ENCODE measurements around the gene MRPL23. TPM values are rescaled to one million over a fixed set of nuclear protein-coding genes. Genes with fewer than 3 reads are reported as not detected.

The MRPL23 gene
- total RNA-seq, 2 donors from 2014 or later, result 40.2 to 83.4 TPM

- WGBS, 2 donors, result 85 to 90% methylated on average over 31 of the region's 31 CpGs
Measured at GRCh38 chr11:1913271-1914060, 33.7 kb upstream of the MRPL23 start.

DNA sequence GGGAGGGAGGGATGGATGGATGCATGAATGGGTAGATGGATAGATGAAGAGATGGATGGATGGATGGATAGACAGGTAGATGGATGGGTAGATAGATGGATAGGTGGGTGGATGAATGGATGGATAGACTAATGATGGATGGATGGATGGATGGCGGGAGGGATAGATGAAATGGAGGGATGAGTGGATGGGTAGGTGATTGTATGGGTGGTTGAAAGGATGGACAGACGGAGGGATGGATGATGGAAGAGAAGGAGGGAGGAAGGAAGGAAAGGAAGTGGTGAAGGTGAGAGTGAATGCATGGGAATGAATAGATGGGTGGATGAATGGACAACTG, 31.4 kb upstream of the MRPL23 start:
- no peak for ATAC-seq

More at GRCh38 chr11:1913271-1914060, 33.7 kb upstream of the MRPL23 start:
- DNase-seq (no peak), ATAC-seq (no peak)
- no peak overlapping the region for H3K4me3 ChIP-seq
- no peaks in the 10 kb centered on the region for H3K36me3 ChIP-seq (replicated peaks in 1 of 2; ENCODE audit: insufficient read depth in 1 of 2, low read depth in 2 of 2)
- H3K9me3 ChIP-seq, result no peaks in the 10 kb centered on the region
- intact Hi-C loops (cut with DNase I), result loop anchor here (2.0 kb wide), 1 partner anchor 23 kb away; no protein-coding TSS in a partner anchor
- no peaks in the 10 kb centered on the region for H3K4me1 ChIP-seq
- no peak overlapping the region for H3K27ac ChIP-seq
- no peaks in the 10 kb centered on the region for H3K27me3 ChIP-seq
- TF ChIP-seq POLR2A (IDR thresholded peaks at IDR 0.05) (no peak), CTCF (IDR thresholded peaks at IDR 0.05) (no peak)

GRCh38 chr11:1916132-1916985, 30.8 kb upstream of the MRPL23 start:
- no peaks in the 10 kb centered on the region for H3K27me3 ChIP-seq
- TF ChIP-seq CTCF (IDR thresholded peaks at IDR 0.05), result no peak
- no peaks in the 10 kb centered on the region for H3K4me1 ChIP-seq
- H3K27ac ChIP-seq, result no peak overlapping the region
- H3K9me3 ChIP-seq, result no peaks in the 10 kb centered on the region
- intact Hi-C loops (cut with DNase I), result loop anchor here (1.0 kb wide), 1 partner anchor 23 kb away; no protein-coding TSS in a partner anchor
- H3K4me3 ChIP-seq, result no peak overlapping the region
- no peaks in the 10 kb centered on the region for H3K36me3 ChIP-seq (replicated peaks in 1 of 2; ENCODE audit: insufficient read depth in 1 of 2, low read depth in 2 of 2)
- ATAC-seq (no peak), DNase-seq (no peak)
- 40 to 83% methylated on average over 2 to 14 of the region's 14 CpGs for WGBS, 2 donors

More for the DNA sequence above, 31.4 kb upstream of the MRPL23 start:
- DNase-seq, result no peak
- H3K27me3 ChIP-seq, result no peaks in the 10 kb centered on the region
- intact Hi-C loops (cut with DNase I), result loop anchor here (1.0 to 2.0 kb wide), 2 partner anchors 21 to 22 kb away; no protein-coding TSS in a partner anchor
- H3K9me3 ChIP-seq, result no peaks in the 10 kb centered on the region
- TF ChIP-seq CTCF (IDR thresholded peaks at IDR 0.05) (no peak), POLR2A (IDR thresholded peaks at IDR 0.05) (no peak)
- no peak overlapping the region for H3K27ac ChIP-seq
- 93 to 100% methylated on average over 2 of the region's 2 CpGs for WGBS, 2 donors
- H3K36me3 ChIP-seq (replicated peaks in 1 of 2; ENCODE audit: insufficient read depth in 1 of 2, low read depth in 2 of 2), result no peaks in the 10 kb centered on the region
- H3K4me1 ChIP-seq, result no peaks in the 10 kb centered on the region
- H3K4me3 ChIP-seq, result no peak overlapping the region

DNA sequence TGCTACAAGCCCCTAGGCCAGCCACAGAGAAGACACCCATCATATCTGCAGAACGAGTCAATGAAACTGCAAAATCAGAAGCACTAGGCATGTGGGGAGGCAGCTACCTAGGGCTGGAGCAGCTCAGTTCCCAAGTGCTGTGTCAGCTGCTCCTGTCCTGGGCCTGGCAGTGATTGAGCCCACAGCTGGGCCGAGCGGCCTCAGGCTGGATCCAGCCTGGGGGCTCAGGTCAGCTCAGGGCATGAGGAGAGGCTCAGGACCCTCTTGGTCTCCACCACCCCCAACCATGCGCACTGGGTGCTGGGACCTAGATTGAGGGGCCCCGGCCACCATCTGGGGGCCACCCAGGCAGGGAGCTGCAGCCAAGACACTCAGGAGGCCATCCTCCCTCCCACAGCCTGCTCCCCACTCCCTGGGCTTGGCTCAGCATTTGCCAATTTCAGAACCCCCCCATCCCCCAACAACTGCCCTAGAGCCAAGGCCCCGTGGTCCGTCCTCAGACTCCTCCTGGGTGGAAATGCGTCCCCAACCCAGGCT, 30.1 kb upstream of the MRPL23 start:
- no peak for ATAC-seq
- 59 to 74% methylated on average over 6 to 8 of the region's 8 CpGs for WGBS, 2 donors
- H3K27me3 ChIP-seq, result no peaks in the 10 kb centered on the region

More for the DNA sequence above, 30.1 kb upstream of the MRPL23 start:
- H3K36me3 ChIP-seq (replicated peaks in 1 of 2; ENCODE audit: insufficient read depth in 1 of 2, low read depth in 2 of 2), result no peaks in the 10 kb centered on the region
- no peak for TF ChIP-seq POLR2A (IDR thresholded peaks at IDR 0.05)
- TF ChIP-seq CTCF (IDR thresholded peaks at IDR 0.05), result no peak
- no peak for DNase-seq
- no peak overlapping the region for H3K4me3 ChIP-seq
- no peaks in the 10 kb centered on the region for H3K4me1 ChIP-seq
- intact Hi-C loops (cut with DNase I), result loop anchor here (1.0 kb wide), 1 partner anchor 24 kb away; no protein-coding TSS in a partner anchor
- H3K9me3 ChIP-seq, result no peaks in the 10 kb centered on the region
- H3K27ac ChIP-seq, result no peak overlapping the region

Measured in body of pancreas (tissue), 4 donors.